IMR-90 (cell line): ENCODE measurements around the gene TRIO. TPM values are rescaled to one million over a fixed set of nuclear protein-coding genes. Genes with fewer than 3 reads are reported as not detected.

Source experiments
- ATAC-seq: fragments of 200-7000 bp; cut with Tn5 transposase; 2 replicates; pipeline ENCODE4 v1.9.1; 2020; ENCODE audit warnings: low read depth, mild to moderate bottlenecking, moderate library complexity
- BruUV-seq: library from RNA; stranded (reverse); fragments of 400-500 nt; replicated peaks from 2 replicates; lab custom pipeline; 2021; lab: Mats Ljungman, UMichigan
- CTCF ChIA-PET: fragments of 300-600 bp; formaldehyde crosslinking; extraction: SDS; loops from one replicate; lab custom pipeline; 2021; ENCODE audit warnings: antibody characterized with exemption; lab: Yijun Ruan, JAX
- POLR2A ChIA-PET: fragments of 300-600 bp; sonication (Branson Sonifier 250); formaldehyde crosslinking; loops from one replicate; lab custom pipeline; 2022; ENCODE audit warnings: antibody characterized with exemption; ENCODE audit not compliant: unreplicated experiment; lab: Charles Lee
- DNase-seq: peaks from one replicate; pipeline ENCODE4 v3.0.0; 2013
- H2AFZ ChIP-seq: replicated peaks from 2 replicates; pipeline ENCODE3; 2013; ENCODE audit warnings: low read length, mild to moderate bottlenecking; ENCODE audit not compliant: poor library complexity
- H2AK5ac ChIP-seq: 2 replicates; pipeline ENCODE4 v1.6.1; 2013; ENCODE audit warnings: low read depth, low read length, inconsistent platforms
- H2AK9ac ChIP-seq: replicated peaks from 2 replicates; pipeline ENCODE3; 2013; ENCODE audit warnings: mild to moderate bottlenecking, low read depth, low read length, moderate library complexity; ENCODE audit not compliant: poor library complexity
- H2BK120ac ChIP-seq: 2 replicates; pipeline ENCODE4 v1.6.1; 2013; ENCODE audit warnings: low read depth, low read length, inconsistent platforms
- H2BK15ac ChIP-seq: 3 replicates; pipeline ENCODE4 v1.6.1; 2013; ENCODE audit warnings: low read depth, low read length, inconsistent platforms
- H2BK20ac ChIP-seq: 2 replicates; pipeline ENCODE4 v1.6.1; 2013; ENCODE audit warnings: low read depth, mild to moderate bottlenecking, inconsistent platforms, low read length, moderate library complexity
- H2BK5ac ChIP-seq: 2 replicates; pipeline ENCODE4 v1.6.1; 2013; ENCODE audit warnings: mild to moderate bottlenecking, low read depth, low read length, inconsistent platforms; ENCODE audit not compliant: poor library complexity, severe bottlenecking
- H3K14ac ChIP-seq: replicated peaks from 2 replicates; pipeline ENCODE4 v1.6.1; 2013; ENCODE audit warnings: low read depth, low read length, inconsistent platforms
- H3K18ac ChIP-seq: 2 replicates; pipeline ENCODE4 v1.6.1; 2013; ENCODE audit warnings: low read depth, low read length, control low read depth
- H3K23ac ChIP-seq: 2 replicates; pipeline ENCODE4 v1.6.1; 2013; ENCODE audit warnings: low read depth, low read length, inconsistent platforms
- H3K27ac ChIP-seq: 2 replicates; pipeline ENCODE4 v1.5.1; 2013; ENCODE audit warnings: mild to moderate bottlenecking, control low read depth, low read length; ENCODE audit not compliant: insufficient read depth
- H3K27me3 ChIP-seq: 2 replicates; pipeline ENCODE4 v1.6.1; 2013; ENCODE audit warnings: low read length; ENCODE audit not compliant: control insufficient read depth, insufficient read depth
- H3K36me3 ChIP-seq: 2 replicates; pipeline ENCODE4 v1.6.1; 2013; ENCODE audit warnings: low read length, mixed read lengths; ENCODE audit not compliant: control insufficient read depth, insufficient read depth
- H3K4ac ChIP-seq: 2 replicates; pipeline ENCODE4 v1.6.1; 2013; ENCODE audit warnings: low read depth, low read length, inconsistent platforms
- H3K4me1 ChIP-seq: 2 replicates; pipeline ENCODE4 v1.6.1; 2013; ENCODE audit warnings: low read length, mixed read lengths; ENCODE audit not compliant: control insufficient read depth, insufficient read depth
- H3K4me2 ChIP-seq: 2 replicates; pipeline ENCODE4 v1.6.1; 2013; ENCODE audit warnings: low read depth, mild to moderate bottlenecking, control low read depth, low read length, moderate library complexity
- H3K4me3 ChIP-seq: 2 replicates; pipeline ENCODE4 v1.5.1; 2013; ENCODE audit warnings: low read depth, mild to moderate bottlenecking, control low read depth, low read length, moderate library complexity; ENCODE audit not compliant: insufficient read depth
- H3K56ac ChIP-seq: 2 replicates; pipeline ENCODE4 v1.6.1; 2013; ENCODE audit warnings: low read length, inconsistent platforms; ENCODE audit not compliant: insufficient read depth; ENCODE audit errors: extremely low read depth
- H3K79me1 ChIP-seq, 2 experiments: 2 replicates each; pipeline ENCODE4 v1.6.1; 2013; ENCODE audit warnings: low read length in 2 of 2, inconsistent platforms in 1 of 2, low read depth in 1 of 2
- H3K9ac ChIP-seq: 2 replicates; pipeline ENCODE4 v1.6.1; 2013; ENCODE audit warnings: low read depth, low read length, control low read depth
- H3K9me1 ChIP-seq: 2 replicates; pipeline ENCODE4 v1.6.1; 2013; ENCODE audit warnings: low read length, inconsistent platforms; ENCODE audit not compliant: insufficient read depth
- H3K9me3 ChIP-seq: 2 replicates; pipeline ENCODE4 v1.6.1; 2013; ENCODE audit warnings: low read length; ENCODE audit not compliant: control insufficient read depth, insufficient read depth
- H4K20me1 ChIP-seq: 2 replicates; pipeline ENCODE4 v1.6.1; 2013; ENCODE audit warnings: low read length, inconsistent platforms; ENCODE audit not compliant: insufficient read depth
- H4K5ac ChIP-seq: 2 replicates; pipeline ENCODE4 v1.6.1; 2013; ENCODE audit warnings: mild to moderate bottlenecking, low read depth, low read length, control low read depth
- H4K8ac ChIP-seq, 2 experiments: 2 replicates each; pipeline ENCODE4 v1.6.1; 2013; ENCODE audit warnings: low read depth in 2 of 2, low read length in 2 of 2, control low read depth in 1 of 2, inconsistent platforms in 1 of 2
- H4K91ac ChIP-seq: 2 replicates; pipeline ENCODE4 v1.6.1; 2013; ENCODE audit warnings: low read depth, low read length, inconsistent platforms; ENCODE audit not compliant: insufficient read depth
- FOS ChIP-seq: fragments of 150-350 bp; IDR thresholded peaks from 2 replicates; pipeline ENCODE4 v1.6.1; 2016; ENCODE audit warnings: low read depth, low read length
- MAZ ChIP-seq: IDR thresholded peaks from 2 replicates; pipeline ENCODE4 v1.6.1; 2012; ENCODE audit warnings: low read depth, mild to moderate bottlenecking, low read length, improper control_type of control experiment, moderate library complexity, borderline replicate concordance
- RCOR1 ChIP-seq: IDR thresholded peaks from 2 replicates; pipeline ENCODE4 v1.6.1; 2012; ENCODE audit warnings: mild to moderate bottlenecking, low read length, improper control_type of control experiment; ENCODE audit not compliant: insufficient replicate concordance
- RFX5 ChIP-seq: IDR thresholded peaks from 2 replicates; pipeline ENCODE4 v1.8.0; 2012; ENCODE audit warnings: low read depth, mild to moderate bottlenecking, low read length, moderate library complexity
- SMC3 ChIP-seq: fragments of 150-350 bp; IDR thresholded peaks from 2 replicates; pipeline ENCODE4 v1.6.1; 2016; ENCODE audit warnings: low read depth, mild to moderate bottlenecking, antibody characterized with exemption, low read length, moderate library complexity
- WGBS, 2 experiments: methylation state at CpG; one replicate each; pipeline versions ENCODE4 v1.1.5 to v1.1.7; 2013; ENCODE audit warnings: missing lambda C conversion rate in 2 of 2; ENCODE audit not compliant: insufficient read length in 1 of 2; ENCODE audit errors: extremely low coverage in 2 of 2; 5-methylcytosine and 5-hydroxymethylcytosine counted together
- dilution Hi-C: fragments of 300-500 bp; cut with HindIII; formaldehyde crosslinking; loops from one replicate; pipeline ENCODE4 v1.14.3; 2018; ENCODE audit warnings: low sequenced_read_pairs; ENCODE audit not compliant: unreplicated experiment
- in situ Hi-C: fragments of 300-500 bp; cut with MboI; formaldehyde crosslinking; loops from 3 replicates; pipeline ENCODE4 v1.14.3; 2019; ENCODE audit warnings: low sequenced_read_pairs, inconsistent platforms, mixed read lengths
- intact Hi-C: fragments of 100-400 bp; cut with micrococcal nuclease; formaldehyde crosslinking; loops from 2 replicates; pipeline ENCODE4 v1.10.0; 2022
- polyA plus RNA-seq, 3 experiments: library from polyadenylated mRNA; depleted of rRNA; stranded (reverse); fragments of >200 nt; gene quantifications; 2 replicates each; pipeline ENCODE4 v1.2.3, GENCODE V29; 2012; ENCODE audit warnings: low replicate concordance in 1 of 3
- total RNA-seq: library from RNA; depleted of rRNA; stranded (reverse); fragments of >200 nt; gene quantifications from 2 replicates; pipeline ENCODE4 v1.2.3, GENCODE V29; 2012

TRIO gene
- total and polyA plus RNA-seq, 2 of the 4 experiments (the other 2 are of a cell fraction) = 206 to 522 TPM

DNA sequence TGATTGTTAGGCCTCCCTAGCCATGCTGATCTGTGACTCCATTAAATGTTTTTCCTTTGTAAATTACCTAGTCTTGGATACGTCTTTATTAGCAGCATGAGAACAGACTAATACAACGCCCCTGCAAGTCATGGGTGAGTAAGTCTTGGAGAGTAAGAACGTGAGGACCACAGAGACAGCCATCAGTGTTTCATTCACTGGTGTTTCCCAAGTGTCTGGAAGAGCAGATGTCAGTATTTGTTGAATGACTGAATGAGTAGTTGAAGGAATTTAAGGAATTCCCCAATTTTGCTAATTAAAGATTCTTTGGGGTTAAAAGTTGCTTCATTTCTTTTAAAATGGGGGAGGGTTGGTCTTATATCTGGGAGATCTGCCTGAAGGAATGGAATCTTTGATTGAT lies 178.8 kb downstream of the TRIO start:
- intact Hi-C loops = loop anchor here (10.0 kb wide), 1 partner anchor 337 kb away; no protein-coding TSS in a partner anchor
- Histone ChIP-seq H3K9me1 (peaks cover 27% of the 10 kb centered on the region), H3K4me3 (no peak overlapping the region), H3K23ac (0 out of 2 replicates have a peak overlapping the region, but pooled peaks have one; percentile 16), H3K9me3 (no peaks in the 10 kb centered on the region), H3K79me1 (peaks cover 49 to 79% of the 10 kb centered on the region in 2 experiments), H3K18ac (no peak overlapping the region), H3K56ac (no peak overlapping the region), H2BK20ac (no peak overlapping the region), H2AK5ac (no peak overlapping the region), H2AFZ (no peak overlapping the region), H3K4me2 (no peak overlapping the region), H3K14ac (peak overlapping the region; percentile 24; the same call in 1 of the 2 replicates), H4K91ac (no peak overlapping the region), H3K4ac (no peak overlapping the region), H3K27ac (no peak overlapping the region), H3K27me3 (no peaks in the 10 kb centered on the region), H2BK5ac (no peak overlapping the region), H4K8ac (no peak overlapping the region), H3K4me1 (peaks cover 26% of the 10 kb centered on the region), H3K36me3 (peaks cover 62% of the 10 kb centered on the region), H3K9ac (no peak overlapping the region), H2AK9ac (no peak overlapping the region), H2BK15ac (no peak overlapping the region), H2BK120ac (no peak overlapping the region), H4K5ac (no peak overlapping the region), H4K20me1 (peaks cover 84% of the 10 kb centered on the region)
- dilution Hi-C loops = no loop called here
- ATAC-seq (no peak), DNase-seq (no peak)
- BruUV-seq = no TSS peak
- no peak for TF ChIP-seq MAZ
- no peak for TF ChIP-seq RCOR1
- TF ChIP-seq FOS = no peak
- no peak for TF ChIP-seq RFX5
- no peak for TF ChIP-seq SMC3
- in situ Hi-C loops = no loop called here
- CTCF ChIA-PET = no interaction called here
- POLR2A ChIA-PET = no interaction called here
- WGBS, 2 experiments = 94% methylated on average over 3 of the region's 3 CpGs; no CpG with 5 or more reads in 1 of the 2 experiments
